ENCODE measurements around the gene OSBPL8.

DNA sequence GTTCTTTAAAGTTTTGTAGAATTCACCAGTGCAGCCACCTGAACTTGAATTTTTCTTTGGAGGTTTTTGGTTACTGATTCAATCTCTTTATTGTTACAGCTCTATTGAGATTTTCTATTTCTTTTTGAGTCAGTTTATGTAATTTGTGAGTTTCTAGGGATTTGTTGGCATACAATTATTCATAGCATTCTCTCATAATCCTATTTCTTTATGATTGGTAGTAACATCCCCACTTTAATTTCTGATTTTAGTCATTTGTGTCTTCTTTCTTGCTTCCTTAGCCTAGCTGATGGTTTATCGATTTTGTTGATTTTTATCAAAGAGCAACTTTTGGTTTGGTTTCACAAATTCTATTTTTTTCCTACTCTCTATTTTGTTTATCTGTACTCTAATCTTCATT, 193.4 kb downstream of the OSBPL8 start:
- no peak for TF ChIP-seq EZH2 (IDR thresholded peaks at IDR 0.05; ENCODE audit: insufficient read depth, poor library complexity, severe bottlenecking)
- TF ChIP-seq EZH2phosphoT487 (IDR thresholded peaks at IDR 0.05; ENCODE audit: insufficient read depth, low read depth): no peak
